Measurements from ENCODE around the gene CHMP1A. TPM values are rescaled to one million over a fixed set of nuclear protein-coding genes. Genes with fewer than 3 reads are reported as not detected.

Gene CHMP1A
- total RNA-seq, 6 donors from 2014 or later: 51.4 to 117 (median 97.8) TPM

DNA sequence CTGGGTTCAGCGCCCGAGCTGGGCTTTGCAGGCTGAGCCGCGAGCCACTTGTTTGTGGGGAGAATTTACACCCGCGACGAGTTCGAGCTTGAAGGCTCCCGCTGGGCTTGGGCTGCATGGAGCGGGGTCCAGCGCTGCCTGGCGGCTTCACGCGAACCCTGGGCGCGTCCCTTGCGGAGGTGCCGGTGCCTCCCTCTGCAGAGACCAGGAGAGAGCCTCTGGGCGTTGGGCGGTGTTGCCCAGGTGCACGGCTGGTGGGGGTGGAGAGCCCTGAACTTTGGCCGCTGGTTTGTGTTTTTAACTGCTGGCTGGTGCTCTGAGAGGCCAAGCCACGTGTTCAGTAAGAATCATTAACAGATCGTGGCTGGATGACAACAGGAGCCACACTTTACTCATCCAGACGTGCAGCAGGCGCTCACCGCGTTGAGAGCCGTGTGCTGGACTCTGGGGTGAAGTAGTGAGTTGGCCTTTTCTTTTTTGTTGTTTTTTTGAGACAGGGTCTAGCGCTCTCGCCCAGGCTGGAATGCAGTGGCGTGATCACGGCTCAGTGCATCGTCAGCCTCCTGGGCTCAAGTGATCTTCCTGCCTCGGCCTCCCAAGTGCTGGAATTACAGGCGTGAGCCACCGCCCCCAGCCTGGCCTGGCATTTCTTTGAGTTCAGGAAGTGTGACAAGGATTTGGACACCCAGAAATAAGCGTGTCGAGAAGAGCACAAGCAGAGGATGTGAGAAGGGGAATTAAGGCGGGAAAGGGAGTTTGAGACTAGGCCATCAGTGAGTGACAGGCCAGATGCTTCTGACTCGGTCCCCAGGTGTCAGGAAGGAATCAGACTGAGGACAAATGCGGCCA, 29.8 kb upstream of the CHMP1A start:
- 13 to 30% methylated on average over 19 to 37 of the region's 42 CpGs for WGBS, 2 donors
- peak in 1 of 2 donors; percentile 43 for DNase-seq
- peaks cover 5 to 23% (median 19%) of the 10 kb centered on the region in 4 donors for H3K36me3 ChIP-seq
- no peaks in the 10 kb centered on the region for H3K27me3 ChIP-seq
- H3K4me1 ChIP-seq: peaks cover 10 to 20% (median 12%) of the 10 kb centered on the region in 4 donors
- H3K9me3 ChIP-seq: no peaks in the 10 kb centered on the region
- peak overlapping the region; percentile 80 to 91 (median 86) for H3K27ac ChIP-seq
- TF ChIP-seq EP300 (IDR thresholded peaks at IDR 0.05) (no peak), POLR2AphosphoS5 (IDR thresholded peaks at IDR 0.05) (no peak), CTCF (IDR thresholded peaks at IDR 0.05) (no peak), POLR2A (IDR thresholded peaks at IDR 0.05) (no peak)
- peak overlapping the region; percentile 71 to 95 (median 84) for H3K4me3 ChIP-seq
- ATAC-seq (ENCODE audit: low FRiP score in 2 of 2): peak; percentile 25 to 68

DNA sequence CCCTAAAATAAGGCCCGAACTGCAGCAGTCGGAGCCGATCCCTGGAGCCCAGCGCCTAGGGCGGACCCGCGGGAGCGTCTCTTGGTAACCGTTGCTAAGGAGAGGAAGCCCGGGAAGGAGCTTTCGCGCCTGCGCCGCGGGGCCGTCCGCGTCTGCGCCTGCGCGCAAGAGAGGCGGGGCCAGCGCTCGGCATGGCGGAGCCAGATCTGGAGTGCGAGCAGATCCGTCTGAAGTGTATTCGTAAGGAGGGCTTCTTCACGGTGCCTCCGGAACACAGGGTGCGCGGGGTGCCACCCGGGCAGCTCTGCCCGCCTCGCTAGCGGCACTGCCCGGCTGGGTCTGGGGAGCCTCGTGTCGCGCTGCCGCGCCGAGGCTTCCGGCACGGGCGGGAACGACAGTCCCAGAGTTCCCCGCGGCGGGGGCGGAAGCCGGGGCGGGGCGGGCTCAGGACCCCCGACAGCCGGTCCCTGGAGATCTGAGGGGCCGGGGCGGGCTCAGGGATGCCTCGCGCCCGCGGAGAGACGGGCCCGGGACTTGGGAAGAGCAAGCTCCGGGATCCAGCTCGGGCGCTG, 29.1 kb upstream of the CHMP1A start, which contains the start of gene CDK10:
Gene CDK10 (plus strand): TSS at position 170 of the 572 bp plus-strand sequence. CDS start 22 bp downstream, at position 192.
- ATAC-seq (ENCODE audit: low FRiP score in 2 of 2) (peak; percentile 89 to 95), DNase-seq (peak; percentile 89 to 98)
- TF ChIP-seq CTCF (IDR thresholded peaks at IDR 0.05) (peak in 2 of 6 experiments; percentile 21 to 39), POLR2A (IDR thresholded peaks at IDR 0.05) (peak in 3 of 4 donors; percentile 23 to 92 (median 65)), EP300 (IDR thresholded peaks at IDR 0.05) (no peak), POLR2AphosphoS5 (IDR thresholded peaks at IDR 0.05) (peak; percentile 68 to 83)
- Histone ChIP-seq H3K4me3 (peak within 1 kb of the TSS; percentile 71 to 95 (median 84)), H3K4me1 (peaks cover 10 to 20% (median 12%) of the 10 kb centered on the region in 4 donors), H3K27ac (peak within 1 kb of the TSS; percentile 80 to 91 (median 86)), H3K27me3 (no peaks in the 10 kb centered on the region), H3K9me3 (no peaks in the 10 kb centered on the region), H3K36me3 (peaks cover 0 to 16% (median 12%) of the 10 kb centered on the region in 4 donors)
- 2% methylated on average over 40 of the region's 67 CpGs; no CpG with 5 or more reads in 1 of the 2 donors for WGBS, 2 donors

DNA sequence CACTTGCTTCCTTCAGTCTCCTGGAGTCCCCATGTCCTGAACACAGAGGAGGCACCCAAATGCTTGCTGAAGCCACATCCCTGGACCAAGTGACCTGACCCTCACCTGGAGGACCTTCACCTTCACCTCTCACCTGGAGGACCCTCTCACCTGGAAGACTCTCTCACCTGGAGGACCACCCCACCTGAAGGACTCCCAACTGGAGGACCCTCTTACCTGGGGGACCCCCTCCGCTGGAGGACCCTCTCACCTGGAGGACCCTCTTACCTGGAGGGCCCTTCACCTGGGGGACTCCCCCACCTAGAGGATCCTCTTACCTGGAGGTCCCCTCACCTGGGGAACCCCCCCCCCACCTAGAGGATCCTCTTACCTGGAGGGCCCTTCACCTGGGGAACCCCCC, 28.4 kb upstream of the CHMP1A start:
- peak overlapping the region in 3 of 4 donors; percentile 71 to 95 (median 72) for H3K4me3 ChIP-seq
- H3K27me3 ChIP-seq: no peaks in the 10 kb centered on the region
- H3K36me3 ChIP-seq: peaks cover 0 to 9% (median 6%) of the 10 kb centered on the region in 4 donors
- no peaks in the 10 kb centered on the region for H3K9me3 ChIP-seq
- no peak overlapping the region for H3K27ac ChIP-seq
- ATAC-seq (ENCODE audit: low FRiP score in 2 of 2) (no peak), DNase-seq (no peak)
- 64% methylated on average over 1 of the region's 1 CpG; no CpG with 5 or more reads in 1 of the 2 donors for WGBS, 2 donors
- peaks cover 10 to 20% (median 12%) of the 10 kb centered on the region in 4 donors for H3K4me1 ChIP-seq
- TF ChIP-seq POLR2AphosphoS5 (IDR thresholded peaks at IDR 0.05): no peak
- no peak for TF ChIP-seq EP300 (IDR thresholded peaks at IDR 0.05)
- no peak for TF ChIP-seq POLR2A (IDR thresholded peaks at IDR 0.05)
- TF ChIP-seq CTCF (IDR thresholded peaks at IDR 0.05): no peak

GRCh38 chr16:89678258-89678657, 20.8 kb upstream of the CHMP1A start:
- ATAC-seq (ENCODE audit: low FRiP score in 2 of 2): no peak
- TF ChIP-seq CTCF (IDR thresholded peaks at IDR 0.05) (no peak), EP300 (IDR thresholded peaks at IDR 0.05) (no peak), POLR2AphosphoS5 (IDR thresholded peaks at IDR 0.05) (no peak), POLR2A (IDR thresholded peaks at IDR 0.05) (no peak)
- Histone ChIP-seq H3K9me3 (peaks cover 0 to 4% (median 0%) of the 10 kb centered on the region in 4 donors), H3K27ac (no peak overlapping the region), H3K4me1 (no peaks in the 10 kb centered on the region), H3K4me3 (no peak overlapping the region), H3K36me3 (no peaks in the 10 kb centered on the region), H3K27me3 (no peaks in the 10 kb centered on the region)
- WGBS, 2 donors: 96 to 98% methylated on average over 2 of the region's 2 CpGs
- DNase-seq: no peak
